Measurements from ENCODE around the gene UBE2E2. TPM values are rescaled to one million over a fixed set of nuclear protein-coding genes. Genes with fewer than 3 reads are reported as not detected.

UBE2E2 gene
- total RNA-seq, 1 experiment from 2014 or later = 14.7 TPM

DNA sequence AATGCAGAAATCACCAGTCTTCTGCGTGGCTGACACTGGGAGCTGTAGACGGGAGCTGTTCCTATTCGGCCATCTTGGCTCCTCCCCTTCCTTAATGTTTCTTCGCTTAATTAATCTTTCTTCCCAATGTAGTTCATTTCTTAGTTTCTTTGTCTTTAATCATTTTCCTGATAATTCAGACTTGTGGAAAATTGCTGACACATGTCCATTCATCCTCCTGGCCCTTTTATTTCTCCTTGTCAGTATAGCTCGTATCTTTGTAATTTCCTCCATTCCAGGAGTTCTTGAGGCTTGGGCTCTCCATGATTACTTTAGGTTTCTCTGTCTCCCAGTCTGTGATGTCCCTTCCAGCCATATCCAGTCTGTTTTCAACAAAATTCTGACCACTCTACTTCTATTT is 98.7 kb downstream of the UBE2E2 start:
- Histone ChIP-seq H3K9me3 (ENCODE audit: low read length) (no peaks in the 10 kb centered on the region), H3K27ac (ENCODE audit: low read length) (no peak overlapping the region), H3K4me1 (ENCODE audit: low read length) (no peaks in the 10 kb centered on the region), H3K9ac (ENCODE audit: low read length) (no peak overlapping the region), H3K27me3 (ENCODE audit: low read length) (no peaks in the 10 kb centered on the region), H3K4me3 (ENCODE audit: low read length) (no peak overlapping the region), H3K4me2 (ENCODE audit: low read depth, low read length, poor library complexity, severe bottlenecking) (no peak overlapping the region), H2AFZ (ENCODE audit: low read length) (no peak overlapping the region), H3K36me3 (ENCODE audit: insufficient read depth, low read length) (no peaks in the 10 kb centered on the region), H3K9me2 (replicated peaks; ENCODE audit: insufficient read depth, low read length) (no peaks in the 10 kb centered on the region), H4K20me1 (ENCODE audit: insufficient read depth, low read depth, low read length) (0 out of 2 replicates have a peak, but pooled peaks cover 6% of the 10 kb centered on the region), H3K79me2 (ENCODE audit: low read length) (no peaks in the 10 kb centered on the region)
- DNase-seq = no peak

DNA sequence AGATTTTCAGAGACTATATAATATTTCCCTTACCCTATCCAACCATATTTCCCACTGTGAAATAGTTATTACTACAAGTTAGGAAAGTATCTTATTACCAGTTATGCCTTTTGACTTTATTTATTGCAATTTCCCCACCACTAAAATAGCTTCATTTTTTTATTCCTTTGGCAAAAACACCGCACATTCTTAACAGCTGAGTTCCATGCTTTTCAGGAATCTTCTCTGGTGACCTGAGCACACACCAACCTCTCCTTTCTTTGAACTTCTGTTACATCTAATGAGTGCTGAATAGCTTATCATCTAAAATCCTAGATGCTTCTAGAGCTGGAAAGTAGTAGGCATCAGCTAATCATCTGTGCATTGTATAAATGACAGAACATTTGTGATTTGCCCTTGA is 99.1 kb downstream of the UBE2E2 start:
- no peak for DNase-seq
- no peaks in the 10 kb centered on the region for H3K9me3 ChIP-seq (ENCODE audit: low read length)
- no peaks in the 10 kb centered on the region for H3K36me3 ChIP-seq (ENCODE audit: insufficient read depth, low read length)
- H4K20me1 ChIP-seq (ENCODE audit: insufficient read depth, low read depth, low read length) = 0 out of 2 replicates have a peak, but pooled peaks cover 6% of the 10 kb centered on the region
- H3K79me2 ChIP-seq (ENCODE audit: low read length) = no peaks in the 10 kb centered on the region
- H3K27me3 ChIP-seq (ENCODE audit: low read length) = no peaks in the 10 kb centered on the region
- H3K4me3 ChIP-seq (ENCODE audit: low read length) = no peak overlapping the region
- H3K9me2 ChIP-seq (replicated peaks; ENCODE audit: insufficient read depth, low read length) = no peaks in the 10 kb centered on the region
- no peak overlapping the region for H3K27ac ChIP-seq (ENCODE audit: low read length)
- no peaks in the 10 kb centered on the region for H3K4me1 ChIP-seq (ENCODE audit: low read length)
- H3K9ac ChIP-seq (ENCODE audit: low read length) = no peak overlapping the region
- H2AFZ ChIP-seq (ENCODE audit: low read length) = no peak overlapping the region
- H3K4me2 ChIP-seq (ENCODE audit: low read depth, low read length, poor library complexity, severe bottlenecking) = no peak overlapping the region

DNA sequence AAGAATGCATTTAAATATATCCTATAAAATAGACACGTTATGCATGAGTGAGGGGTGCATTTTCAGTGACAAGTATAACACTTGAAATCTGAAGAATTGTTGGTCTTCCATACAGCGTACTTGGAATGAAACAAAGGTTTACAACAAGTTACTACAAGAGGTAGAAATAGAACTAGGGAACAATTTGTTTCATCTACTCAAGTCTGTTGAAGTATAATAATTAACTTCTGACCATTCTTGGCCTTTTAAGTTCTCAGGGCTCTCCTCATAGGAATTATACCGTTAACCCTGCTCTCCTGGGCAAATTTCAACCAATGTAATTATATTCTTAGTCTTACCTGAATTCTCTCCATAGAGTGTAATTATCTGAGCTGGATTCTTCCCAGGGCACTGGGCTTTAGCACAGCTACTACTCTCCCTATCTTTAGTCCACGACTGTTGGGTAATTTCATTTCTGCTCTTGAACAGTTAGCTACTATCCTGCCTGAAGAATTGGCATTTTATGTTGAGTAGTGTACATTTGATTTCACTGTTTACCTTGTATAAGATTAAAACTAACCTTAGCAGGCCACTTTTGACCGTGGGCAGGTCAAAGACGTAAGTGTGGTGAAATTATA is 100.6 kb downstream of the UBE2E2 start:
- no peaks in the 10 kb centered on the region for H3K9me2 ChIP-seq (replicated peaks; ENCODE audit: insufficient read depth, low read length)
- no peak overlapping the region for H2AFZ ChIP-seq (ENCODE audit: low read length)
- no peak overlapping the region for H3K27ac ChIP-seq (ENCODE audit: low read length)
- H3K79me2 ChIP-seq (ENCODE audit: low read length) = no peaks in the 10 kb centered on the region
- H4K20me1 ChIP-seq (ENCODE audit: insufficient read depth, low read depth, low read length) = 0 out of 2 replicates have a peak, but pooled peaks cover 6% of the 10 kb centered on the region
- H3K4me1 ChIP-seq (ENCODE audit: low read length) = no peaks in the 10 kb centered on the region
- no peaks in the 10 kb centered on the region for H3K36me3 ChIP-seq (ENCODE audit: insufficient read depth, low read length)
- no peak for DNase-seq
- no peak overlapping the region for H3K9ac ChIP-seq (ENCODE audit: low read length)
- no peaks in the 10 kb centered on the region for H3K9me3 ChIP-seq (ENCODE audit: low read length)
- no peaks in the 10 kb centered on the region for H3K27me3 ChIP-seq (ENCODE audit: low read length)
- H3K4me3 ChIP-seq (ENCODE audit: low read length) = no peak overlapping the region
- H3K4me2 ChIP-seq (ENCODE audit: low read depth, low read length, poor library complexity, severe bottlenecking) = no peak overlapping the region

DNA sequence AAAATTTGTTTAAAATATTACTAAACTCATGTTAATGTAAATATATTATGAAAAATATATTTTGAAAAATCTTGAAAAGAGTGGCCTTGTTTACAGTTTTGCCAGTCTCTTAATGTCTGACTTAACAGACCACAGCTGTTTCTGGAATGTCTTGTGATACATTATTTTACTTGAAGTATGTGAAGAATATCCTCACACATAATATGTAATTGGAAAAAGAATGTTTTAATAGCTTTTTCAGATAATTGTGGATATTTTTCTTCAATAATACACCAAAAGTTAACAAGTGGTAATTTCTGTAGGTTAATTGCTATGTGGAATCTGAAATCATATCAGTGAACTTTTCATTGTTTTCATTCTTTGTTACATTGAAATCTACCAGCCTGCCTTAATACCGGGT is 101.3 kb downstream of the UBE2E2 start:
- H3K4me1 ChIP-seq (ENCODE audit: low read length) = no peaks in the 10 kb centered on the region
- no peaks in the 10 kb centered on the region for H3K9me2 ChIP-seq (replicated peaks; ENCODE audit: insufficient read depth, low read length)
- H3K79me2 ChIP-seq (ENCODE audit: low read length) = no peaks in the 10 kb centered on the region
- no peak overlapping the region for H3K9ac ChIP-seq (ENCODE audit: low read length)
- no peaks in the 10 kb centered on the region for H3K9me3 ChIP-seq (ENCODE audit: low read length)
- H3K36me3 ChIP-seq (ENCODE audit: insufficient read depth, low read length) = no peaks in the 10 kb centered on the region
- no peak overlapping the region for H2AFZ ChIP-seq (ENCODE audit: low read length)
- 0 out of 2 replicates have a peak, but pooled peaks cover 6% of the 10 kb centered on the region for H4K20me1 ChIP-seq (ENCODE audit: insufficient read depth, low read depth, low read length)
- no peak for DNase-seq
- H3K4me3 ChIP-seq (ENCODE audit: low read length) = no peak overlapping the region
- no peak overlapping the region for H3K4me2 ChIP-seq (ENCODE audit: low read depth, low read length, poor library complexity, severe bottlenecking)
- H3K27ac ChIP-seq (ENCODE audit: low read length) = no peak overlapping the region
- H3K27me3 ChIP-seq (ENCODE audit: low read length) = no peaks in the 10 kb centered on the region

DNA sequence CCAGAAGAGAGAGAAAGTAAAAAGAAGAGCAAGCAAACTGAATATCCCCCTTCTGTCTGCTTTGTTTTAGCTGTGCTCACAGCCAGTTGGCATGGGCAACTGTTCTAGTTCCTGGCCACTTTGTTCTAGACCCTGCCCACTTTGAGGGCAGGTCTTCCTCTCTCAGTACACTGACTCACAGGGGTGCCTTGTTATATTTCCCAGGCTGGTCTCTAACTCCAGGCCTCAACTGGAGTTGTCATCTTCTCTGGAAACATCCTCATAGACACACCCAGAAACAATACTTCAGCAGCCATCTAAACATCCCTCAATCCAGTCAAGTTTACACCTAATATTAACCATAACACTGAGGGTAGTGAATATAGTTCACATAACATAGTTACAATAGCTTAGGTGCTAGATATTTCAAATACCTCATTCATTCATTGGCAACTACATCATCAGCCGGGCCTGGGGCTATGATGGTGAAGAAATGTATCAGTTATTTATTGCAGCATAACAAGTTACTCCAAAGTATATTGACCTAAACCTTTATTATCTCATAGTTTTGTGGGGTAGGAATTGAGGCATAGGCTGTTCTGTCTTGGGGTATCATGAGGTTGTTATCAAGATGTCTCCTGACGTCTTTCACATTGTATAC is 106.0 kb downstream of the UBE2E2 start:
- H3K4me3 ChIP-seq (ENCODE audit: low read length) = no peak overlapping the region
- H3K4me2 ChIP-seq (ENCODE audit: low read depth, low read length, poor library complexity, severe bottlenecking) = no peak overlapping the region
- no peaks in the 10 kb centered on the region for H3K4me1 ChIP-seq (ENCODE audit: low read length)
- no peaks in the 10 kb centered on the region for H3K27me3 ChIP-seq (ENCODE audit: low read length)
- H3K9me3 ChIP-seq (ENCODE audit: low read length) = no peaks in the 10 kb centered on the region
- DNase-seq = no peak
- H3K9me2 ChIP-seq (replicated peaks; ENCODE audit: insufficient read depth, low read length) = no peaks in the 10 kb centered on the region
- H3K79me2 ChIP-seq (ENCODE audit: low read length) = no peaks in the 10 kb centered on the region
- H2AFZ ChIP-seq (ENCODE audit: low read length) = no peak overlapping the region
- no peaks in the 10 kb centered on the region for H4K20me1 ChIP-seq (ENCODE audit: insufficient read depth, low read depth, low read length)
- H3K9ac ChIP-seq (ENCODE audit: low read length) = no peak overlapping the region
- no peak overlapping the region for H3K27ac ChIP-seq (ENCODE audit: low read length)
- H3K36me3 ChIP-seq (ENCODE audit: insufficient read depth, low read length) = no peaks in the 10 kb centered on the region

DNA sequence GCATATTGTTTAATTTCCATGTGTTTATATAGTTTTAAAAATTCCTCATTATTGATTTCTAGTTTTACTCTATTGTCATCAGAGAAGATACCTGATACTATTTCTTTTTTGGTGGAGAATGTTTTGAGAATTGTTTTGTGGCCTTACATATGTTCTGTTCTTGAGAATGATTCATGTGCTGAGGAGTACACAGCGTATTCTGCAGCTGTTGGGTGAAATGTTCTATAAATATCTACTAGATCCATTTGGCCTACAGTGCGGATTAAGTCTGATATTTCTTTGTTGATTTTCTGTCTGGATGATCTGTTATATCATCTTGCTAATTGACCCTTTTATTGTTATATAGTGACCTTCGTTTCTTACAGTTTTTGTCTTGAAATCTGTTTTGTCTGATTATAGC is 109.7 kb downstream of the UBE2E2 start:
- no peaks in the 10 kb centered on the region for H3K9me3 ChIP-seq (ENCODE audit: low read length)
- H3K27me3 ChIP-seq (ENCODE audit: low read length) = no peaks in the 10 kb centered on the region
- no peak overlapping the region for H3K4me2 ChIP-seq (ENCODE audit: low read depth, low read length, poor library complexity, severe bottlenecking)
- no peak overlapping the region for H3K9ac ChIP-seq (ENCODE audit: low read length)
- H3K4me3 ChIP-seq (ENCODE audit: low read length) = no peak overlapping the region
- no peaks in the 10 kb centered on the region for H3K79me2 ChIP-seq (ENCODE audit: low read length)
- H3K9me2 ChIP-seq (replicated peaks; ENCODE audit: insufficient read depth, low read length) = no peaks in the 10 kb centered on the region
- no peaks in the 10 kb centered on the region for H3K4me1 ChIP-seq (ENCODE audit: low read length)
- H3K27ac ChIP-seq (ENCODE audit: low read length) = no peak overlapping the region
- DNase-seq = no peak
- no peaks in the 10 kb centered on the region for H4K20me1 ChIP-seq (ENCODE audit: insufficient read depth, low read depth, low read length)
- H2AFZ ChIP-seq (ENCODE audit: low read length) = no peak overlapping the region
- H3K36me3 ChIP-seq (ENCODE audit: insufficient read depth, low read length) = no peaks in the 10 kb centered on the region

DNA sequence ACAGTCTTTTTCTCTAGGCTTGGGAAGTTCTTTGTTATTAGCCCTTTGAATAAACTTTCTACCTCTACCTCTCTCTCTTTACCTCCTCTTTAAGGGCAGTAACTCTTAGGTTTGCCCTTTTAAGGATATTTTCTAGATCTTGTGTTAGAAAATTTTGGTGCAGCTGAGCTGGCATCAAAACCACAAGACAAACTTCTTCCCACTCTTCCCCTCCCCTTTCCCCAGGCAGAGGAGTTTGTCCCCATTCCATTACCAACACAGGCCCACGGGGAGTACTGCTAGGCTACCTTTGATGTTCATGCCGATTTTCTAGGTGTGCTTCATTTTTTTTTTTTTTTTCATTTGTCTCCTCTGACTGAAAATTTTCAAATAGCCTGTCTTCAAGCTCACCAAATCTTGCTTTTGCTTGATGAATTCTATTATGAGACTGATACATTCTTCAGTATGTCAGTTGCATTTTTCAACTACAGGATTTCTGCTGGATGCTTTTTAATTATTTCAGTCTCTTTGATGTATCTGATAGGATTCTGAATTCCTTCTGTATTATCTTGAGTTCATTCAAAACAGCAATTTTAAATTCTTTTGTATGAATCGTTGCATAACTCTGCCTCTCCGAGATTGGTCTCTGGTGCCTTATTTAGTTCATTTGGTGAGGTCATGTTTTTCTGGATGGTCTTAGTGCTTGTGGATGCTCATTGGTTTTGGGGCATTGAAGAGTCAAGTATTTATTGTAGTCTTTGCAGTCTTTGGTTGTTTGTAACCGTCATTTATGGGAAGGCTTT is 112.0 kb downstream of the UBE2E2 start:
- DNase-seq = no peak
- H3K4me2 ChIP-seq (ENCODE audit: low read depth, low read length, poor library complexity, severe bottlenecking) = no peak overlapping the region
- no peak overlapping the region for H3K9ac ChIP-seq (ENCODE audit: low read length)
- no peaks in the 10 kb centered on the region for H4K20me1 ChIP-seq (ENCODE audit: insufficient read depth, low read depth, low read length)
- H3K27ac ChIP-seq (ENCODE audit: low read length) = no peak overlapping the region
- H3K79me2 ChIP-seq (ENCODE audit: low read length) = no peaks in the 10 kb centered on the region
- no peaks in the 10 kb centered on the region for H3K36me3 ChIP-seq (ENCODE audit: insufficient read depth, low read length)
- no peaks in the 10 kb centered on the region for H3K9me3 ChIP-seq (ENCODE audit: low read length)
- H2AFZ ChIP-seq (ENCODE audit: low read length) = no peak overlapping the region
- no peaks in the 10 kb centered on the region for H3K4me1 ChIP-seq (ENCODE audit: low read length)
- no peaks in the 10 kb centered on the region for H3K27me3 ChIP-seq (ENCODE audit: low read length)
- H3K4me3 ChIP-seq (ENCODE audit: low read length) = no peak overlapping the region
- no peaks in the 10 kb centered on the region for H3K9me2 ChIP-seq (replicated peaks; ENCODE audit: insufficient read depth, low read length)

DNA sequence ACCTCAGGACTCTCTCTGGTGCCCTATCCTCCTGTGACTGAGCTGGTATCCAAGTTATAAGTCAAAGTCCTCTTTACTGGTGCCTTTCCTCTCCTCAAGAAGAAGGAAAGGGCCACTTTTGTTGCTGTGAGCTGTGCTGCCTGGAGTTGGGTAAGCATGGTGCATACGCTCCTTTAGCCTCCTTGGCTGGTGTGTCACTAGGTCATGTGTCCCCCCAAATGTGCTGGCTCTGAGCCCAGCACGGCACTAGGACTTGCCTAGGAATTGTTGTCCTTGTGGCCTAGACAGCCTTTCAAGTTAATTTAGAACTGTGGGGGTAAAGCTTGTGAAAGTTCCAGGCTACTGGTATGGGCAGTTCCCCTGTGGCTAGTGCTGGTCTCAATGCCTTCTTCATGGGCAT is 113.8 kb downstream of the UBE2E2 start:
- Histone ChIP-seq H2AFZ (ENCODE audit: low read length) (no peak overlapping the region), H3K4me2 (ENCODE audit: low read depth, low read length, poor library complexity, severe bottlenecking) (no peak overlapping the region), H4K20me1 (ENCODE audit: insufficient read depth, low read depth, low read length) (no peaks in the 10 kb centered on the region), H3K79me2 (ENCODE audit: low read length) (no peaks in the 10 kb centered on the region), H3K4me1 (ENCODE audit: low read length) (no peaks in the 10 kb centered on the region), H3K27me3 (ENCODE audit: low read length) (no peaks in the 10 kb centered on the region), H3K27ac (ENCODE audit: low read length) (no peak overlapping the region), H3K9ac (ENCODE audit: low read length) (no peak overlapping the region), H3K4me3 (ENCODE audit: low read length) (no peak overlapping the region), H3K36me3 (ENCODE audit: insufficient read depth, low read length) (no peaks in the 10 kb centered on the region), H3K9me3 (ENCODE audit: low read length) (no peaks in the 10 kb centered on the region), H3K9me2 (replicated peaks; ENCODE audit: insufficient read depth, low read length) (no peaks in the 10 kb centered on the region)
- no peak for DNase-seq
